ENCODE results near the gene MISP.

MISP gene

GRCh38 chr19:796692-797527, 46.0 kb downstream of the MISP start, which contains the start of gene PTBP1:
Gene PTBP1 (plus strand): TSS chr19:797452. CDS start chr19:797498, 46 bp downstream.
- DNase-seq (ENCODE audit: low spot score) = peak; percentile 100

- DNase-seq (ENCODE audit: low spot score) = peak; percentile 71
Measured at GRCh38 chr19:797528-798414, 46.9 kb downstream of the MISP start.

- DNase-seq (ENCODE audit: low spot score) = no peak
Measured at GRCh38 chr19:798415-799075, 47.6 kb downstream of the MISP start.

GRCh38 chr19:799076-799881, 48.4 kb downstream of the MISP start:
- DNase-seq (ENCODE audit: low spot score) = no peak

GRCh38 chr19:800360-801029, 49.6 kb downstream of the MISP start:
- no peak for DNase-seq (ENCODE audit: low spot score)

- DNase-seq (ENCODE audit: low spot score) = no peak
Measured at GRCh38 chr19:801030-801860, 50.3 kb downstream of the MISP start.

GRCh38 chr19:801861-802497, 51.1 kb downstream of the MISP start:
- no peak for DNase-seq (ENCODE audit: low spot score)

- no peak for DNase-seq (ENCODE audit: low spot score)
Measured at GRCh38 chr19:802498-803098, 51.7 kb downstream of the MISP start.

GRCh38 chr19:803099-803561, 52.2 kb downstream of the MISP start:
- DNase-seq (ENCODE audit: low spot score) = no peak

- no peak for DNase-seq (ENCODE audit: low spot score)
Measured at GRCh38 chr19:803686-804418, 52.9 kb downstream of the MISP start.

GRCh38 chr19:804419-805165, 53.7 kb downstream of the MISP start:
- no peak for DNase-seq (ENCODE audit: low spot score)

- no peak for DNase-seq (ENCODE audit: low spot score)
Measured at GRCh38 chr19:805166-805551, 54.2 kb downstream of the MISP start.

GRCh38 chr19:805600-806550, 55.0 kb downstream of the MISP start:
- DNase-seq (ENCODE audit: low spot score) = no peak

- no peak for DNase-seq (ENCODE audit: low spot score)
Measured at GRCh38 chr19:806815-807421, 56.0 kb downstream of the MISP start.

GRCh38 chr19:807627-808422, 56.9 kb downstream of the MISP start:
- no peak for DNase-seq (ENCODE audit: low spot score)
